ENCODE measurements around the gene RDH13.
"Not testable (repeated sequence)": the region's sequence is repeated elsewhere in the genome, so short reads cannot be mapped to it uniquely, and the experiment has no call there.

Gene RDH13

GRCh38 chr19:55075371-55075998 lies 12.5 kb upstream of the RDH13 start, which contains the start of gene EPS8L1:
EPS8L1 (plus strand) TSS chr19:55075869; CDS start chr19:55076445, 576 bp downstream.
- DNase-seq: no peak

- no peak for DNase-seq
Observed at GRCh38 chr19:55071913-55072312, 9.0 kb upstream of the RDH13 start.

- DNase-seq: no peak
Observed at GRCh38 chr19:55071129-55071502, 8.2 kb upstream of the RDH13 start.

- DNase-seq: no peak
Observed at GRCh38 chr19:55070466-55071128, 7.6 kb upstream of the RDH13 start.

GRCh38 chr19:55069865-55070197 lies 6.9 kb upstream of the RDH13 start:
- DNase-seq: no peak

GRCh38 chr19:55068950-55069864 lies 6.3 kb upstream of the RDH13 start:
- DNase-seq: no peak

GRCh38 chr19:55067869-55068268 lies 4.9 kb upstream of the RDH13 start:
- DNase-seq: no peak

GRCh38 chr19:55066107-55066709 lies 3.3 kb upstream of the RDH13 start:
- DNase-seq: no peak

GRCh38 chr19:55065516-55065915 lies 2.6 kb upstream of the RDH13 start:
- DNase-seq: not testable (repeated sequence)

GRCh38 chr19:55063492-55063843 lies 520 bp upstream of the RDH13 start:
- no peak for DNase-seq

GRCh38 chr19:55060287-55060686 lies 2.7 kb downstream of the RDH13 start:
- not testable (repeated sequence) for DNase-seq

GRCh38 chr19:55058781-55059610 lies 4.0 kb downstream of the RDH13 start:
- DNase-seq: no peak

- DNase-seq: no peak
Observed at GRCh38 chr19:55056827-55057226, 6.1 kb downstream of the RDH13 start.

- no peak for DNase-seq
Observed at GRCh38 chr19:55053735-55054134, 9.2 kb downstream of the RDH13 start.

- DNase-seq: no peak
Observed at GRCh38 chr19:55050749-55051532, 12.0 kb downstream of the RDH13 start.

GRCh38 chr19:55048446-55048845 lies 14.5 kb downstream of the RDH13 start:
- DNase-seq: no peak

- DNase-seq: no peak
Observed at GRCh38 chr19:55047951-55048350, 15.0 kb downstream of the RDH13 start.

- DNase-seq: no peak
Observed at GRCh38 chr19:55046975-55047622, 15.8 kb downstream of the RDH13 start.

- no peak for DNase-seq
Observed at GRCh38 chr19:55044771-55045716, 17.9 kb downstream of the RDH13 start.

GRCh38 chr19:55044286-55044685 lies 18.7 kb downstream of the RDH13 start:
- DNase-seq: no peak

Data from DMS 273 treated with DMSO at 0.1 percent for 48 hours (cell line).